IPS-18a (cell line): Measurements from ENCODE around the gene JAKMIP3.

Experiments
- H3K27ac ChIP-seq: one replicate; pipeline ENCODE4 v1.5.1; 2013; ENCODE audit warnings: low read length
- H3K27me3 ChIP-seq: one replicate; pipeline ENCODE4 v1.6.1; 2013; ENCODE audit warnings: mild to moderate bottlenecking, low read length; ENCODE audit not compliant: control insufficient read depth, insufficient read depth
- H3K36me3 ChIP-seq: one replicate; pipeline ENCODE4 v1.6.1; 2013; ENCODE audit warnings: low read depth, low read length; ENCODE audit not compliant: control insufficient read depth
- H3K4me1 ChIP-seq: one replicate; pipeline ENCODE4 v1.6.1; 2013; ENCODE audit warnings: low read depth, low read length; ENCODE audit not compliant: control insufficient read depth
- H3K4me3 ChIP-seq: one replicate; pipeline ENCODE4 v1.5.1; 2013; ENCODE audit warnings: low read length
- H3K9ac ChIP-seq: one replicate; pipeline ENCODE4 v1.6.1; 2013; ENCODE audit warnings: mild to moderate bottlenecking, low read length, moderate library complexity
- H3K9me3 ChIP-seq: one replicate; pipeline ENCODE4 v1.6.1; 2013; ENCODE audit warnings: low read depth, low read length; ENCODE audit not compliant: control insufficient read depth

The JAKMIP3 gene

GRCh38 chr10:132045324-132045723 is 20.4 kb upstream of the JAKMIP3 start:
- Histone ChIP-seq H3K9me3 (no peaks in the 10 kb centered on the region), H3K27ac (no peak overlapping the region), H3K4me3 (no peak overlapping the region), H3K9ac (no peak overlapping the region), H3K36me3 (no peaks in the 10 kb centered on the region), H3K27me3 (no peaks in the 10 kb centered on the region), H3K4me1 (peaks cover 11% of the 10 kb centered on the region)

- peaks cover 13% of the 10 kb centered on the region for H3K9me3 ChIP-seq
- H3K27ac ChIP-seq = no peak overlapping the region
- no peak overlapping the region for H3K9ac ChIP-seq
- H3K27me3 ChIP-seq = no peaks in the 10 kb centered on the region
- H3K36me3 ChIP-seq = no peaks in the 10 kb centered on the region
- no peak overlapping the region for H3K4me3 ChIP-seq
- peaks cover 9% of the 10 kb centered on the region for H3K4me1 ChIP-seq
Observed at GRCh38 chr10:132047575-132048293, 18.0 kb upstream of the JAKMIP3 start.

GRCh38 chr10:132048294-132048667 is 17.5 kb upstream of the JAKMIP3 start:
- no peaks in the 10 kb centered on the region for H3K27me3 ChIP-seq
- no peak overlapping the region for H3K4me3 ChIP-seq
- H3K9ac ChIP-seq = no peak overlapping the region
- H3K4me1 ChIP-seq = peaks cover 8% of the 10 kb centered on the region
- H3K27ac ChIP-seq = no peak overlapping the region
- H3K9me3 ChIP-seq = peaks cover 19% of the 10 kb centered on the region
- H3K36me3 ChIP-seq = no peaks in the 10 kb centered on the region

GRCh38 chr10:132050191-132050590 is 15.6 kb upstream of the JAKMIP3 start:
- Histone ChIP-seq H3K27me3 (no peaks in the 10 kb centered on the region), H3K27ac (no peak overlapping the region), H3K36me3 (no peaks in the 10 kb centered on the region), H3K4me3 (no peak overlapping the region), H3K9ac (no peak overlapping the region), H3K9me3 (peaks cover 20% of the 10 kb centered on the region), H3K4me1 (no peaks in the 10 kb centered on the region)

- Histone ChIP-seq H3K36me3 (no peaks in the 10 kb centered on the region), H3K4me3 (no peak overlapping the region), H3K27me3 (no peaks in the 10 kb centered on the region), H3K27ac (no peak overlapping the region), H3K9me3 (peaks cover 20% of the 10 kb centered on the region), H3K9ac (no peak overlapping the region), H3K4me1 (no peaks in the 10 kb centered on the region)
Observed at GRCh38 chr10:132052124-132052523, 13.6 kb upstream of the JAKMIP3 start.

- Histone ChIP-seq H3K27me3 (no peaks in the 10 kb centered on the region), H3K4me3 (no peak overlapping the region), H3K27ac (no peak overlapping the region), H3K36me3 (no peaks in the 10 kb centered on the region), H3K4me1 (no peaks in the 10 kb centered on the region), H3K9ac (no peak overlapping the region), H3K9me3 (peaks cover 20% of the 10 kb centered on the region)
Observed at GRCh38 chr10:132054564-132054963, 11.2 kb upstream of the JAKMIP3 start.

- Histone ChIP-seq H3K27ac (no peak overlapping the region), H3K27me3 (no peaks in the 10 kb centered on the region), H3K4me3 (no peak overlapping the region), H3K9ac (no peak overlapping the region), H3K9me3 (peaks cover 20% of the 10 kb centered on the region), H3K36me3 (no peaks in the 10 kb centered on the region), H3K4me1 (no peaks in the 10 kb centered on the region)
Observed at GRCh38 chr10:132055616-132056015, 10.1 kb upstream of the JAKMIP3 start.

GRCh38 chr10:132056663-132057062 is 9.1 kb upstream of the JAKMIP3 start:
- H3K4me1 ChIP-seq = no peaks in the 10 kb centered on the region
- H3K27me3 ChIP-seq = no peaks in the 10 kb centered on the region
- peaks cover 18% of the 10 kb centered on the region for H3K9me3 ChIP-seq

GRCh38 chr10:132057191-132057681 is 8.5 kb upstream of the JAKMIP3 start:
- Histone ChIP-seq H3K27ac (no peak overlapping the region), H3K4me3 (no peak overlapping the region), H3K9ac (no peak overlapping the region), H3K9me3 (peaks cover 12% of the 10 kb centered on the region), H3K27me3 (no peaks in the 10 kb centered on the region), H3K36me3 (no peaks in the 10 kb centered on the region), H3K4me1 (no peaks in the 10 kb centered on the region)

More at GRCh38 chr10:132056663-132057062, 9.1 kb upstream of the JAKMIP3 start:
- H3K9ac ChIP-seq = no peak overlapping the region
- H3K4me3 ChIP-seq = no peak overlapping the region
- no peak overlapping the region for H3K27ac ChIP-seq
- no peaks in the 10 kb centered on the region for H3K36me3 ChIP-seq

- Histone ChIP-seq H3K27me3 (no peaks in the 10 kb centered on the region), H3K9ac (no peak overlapping the region), H3K27ac (no peak overlapping the region), H3K36me3 (no peaks in the 10 kb centered on the region), H3K4me1 (no peaks in the 10 kb centered on the region), H3K9me3 (peaks cover 2% of the 10 kb centered on the region), H3K4me3 (no peak overlapping the region)
Observed at GRCh38 chr10:132058111-132058745, 7.5 kb upstream of the JAKMIP3 start.

- no peaks in the 10 kb centered on the region for H3K36me3 ChIP-seq
- H3K9me3 ChIP-seq = no peaks in the 10 kb centered on the region
- H3K27me3 ChIP-seq = no peaks in the 10 kb centered on the region
- no peaks in the 10 kb centered on the region for H3K4me1 ChIP-seq
- H3K9ac ChIP-seq = no peak overlapping the region
- H3K4me3 ChIP-seq = no peak overlapping the region
- no peak overlapping the region for H3K27ac ChIP-seq
Observed at GRCh38 chr10:132058793-132059759, 6.7 kb upstream of the JAKMIP3 start.
